Small intestine (tissue), 7 donors: ENCODE data around the gene SOX10. TPM values are rescaled to one million over a fixed set of nuclear protein-coding genes. Genes with fewer than 3 reads are reported as not detected.

Experiments
- DNase-seq, 2 donors: peaks; one replicate each; pipeline versions ENCODE4 v3.0.0 to v3.0.0-alpha.2; 2013
- FAIRE-seq: peaks from 2 replicates; lab custom pipeline; 2012; peaks lifted over from hg19 to GRCh38; lab: Jason Lieb, UNC
- H3K27ac ChIP-seq, 3 donors: one replicate each; pipeline ENCODE4 v1.5.1; 2013; ENCODE audit warnings: low read length in 2 of 3, mild to moderate bottlenecking in 2 of 3, control low read depth in 1 of 3, inconsistent platforms in 1 of 3, low read depth in 1 of 3, moderate library complexity in 1 of 3
- H3K27me3 ChIP-seq, 3 donors: one replicate each; pipeline ENCODE4 v1.6.1; 2013; ENCODE audit warnings: low read length in 3 of 3, inconsistent platforms in 1 of 3; ENCODE audit not compliant: control insufficient read depth in 3 of 3, insufficient read depth in 3 of 3
- H3K36me3 ChIP-seq, 3 donors: one replicate each; pipeline ENCODE4 v1.6.1; 2013; ENCODE audit warnings: low read length in 3 of 3, inconsistent platforms in 1 of 3, low read depth in 1 of 3, mild to moderate bottlenecking in 1 of 3, moderate library complexity in 1 of 3; ENCODE audit not compliant: control insufficient read depth in 3 of 3, insufficient read depth in 2 of 3
- H3K4me1 ChIP-seq, 3 donors: one replicate each; pipeline ENCODE4 v1.6.1; 2013; ENCODE audit warnings: low read length in 2 of 3, inconsistent platforms in 1 of 3, low read depth in 1 of 3, mild to moderate bottlenecking in 1 of 3, moderate library complexity in 1 of 3; ENCODE audit not compliant: control insufficient read depth in 3 of 3, insufficient read depth in 2 of 3
- H3K4me3 ChIP-seq, 3 donors: one replicate each; pipeline ENCODE4 v1.5.1; 2013; ENCODE audit warnings: low read length in 3 of 3, control low read depth in 1 of 3, inconsistent platforms in 1 of 3, low read depth in 1 of 3, mild to moderate bottlenecking in 1 of 3, moderate library complexity in 1 of 3
- H3K9me3 ChIP-seq, 2 donors: one replicate each; pipeline ENCODE4 v1.6.1; 2013; ENCODE audit warnings: low read depth in 1 of 2, low read length in 1 of 2; ENCODE audit not compliant: control insufficient read depth in 2 of 2, insufficient read depth in 1 of 2
- WGBS, 3 donors: extraction: QIAGEN DNeasy Blood & Tissue Kit; methylation state at CpG; one replicate each; pipeline ENCODE4 v1.1.7; 2013; 5-methylcytosine and 5-hydroxymethylcytosine counted together
- polyA plus RNA-seq, 4 donors: library from polyadenylated mRNA; stranded (reverse) in 3 of 4; unstranded in 1 of 4; fragments of 200-250 nt in 3 of 4; fragments of 120-200 nt in 1 of 4; gene quantifications; one replicate each; pipeline versions ENCODE4 v1.2.1 to v1.2.3, GENCODE V29; 2013
- donor health status: healthy with polysubstance abuse.
- donor health status: control.
- donor health status: control.
- donor health status: Bipolar disorder and iron deficiency.
- donor health status: healthy.

Gene SOX10
- polyA plus RNA-seq, 4 donors: 0.27 to 2.8 (median 1.8) TPM; not detected in 1

DNA sequence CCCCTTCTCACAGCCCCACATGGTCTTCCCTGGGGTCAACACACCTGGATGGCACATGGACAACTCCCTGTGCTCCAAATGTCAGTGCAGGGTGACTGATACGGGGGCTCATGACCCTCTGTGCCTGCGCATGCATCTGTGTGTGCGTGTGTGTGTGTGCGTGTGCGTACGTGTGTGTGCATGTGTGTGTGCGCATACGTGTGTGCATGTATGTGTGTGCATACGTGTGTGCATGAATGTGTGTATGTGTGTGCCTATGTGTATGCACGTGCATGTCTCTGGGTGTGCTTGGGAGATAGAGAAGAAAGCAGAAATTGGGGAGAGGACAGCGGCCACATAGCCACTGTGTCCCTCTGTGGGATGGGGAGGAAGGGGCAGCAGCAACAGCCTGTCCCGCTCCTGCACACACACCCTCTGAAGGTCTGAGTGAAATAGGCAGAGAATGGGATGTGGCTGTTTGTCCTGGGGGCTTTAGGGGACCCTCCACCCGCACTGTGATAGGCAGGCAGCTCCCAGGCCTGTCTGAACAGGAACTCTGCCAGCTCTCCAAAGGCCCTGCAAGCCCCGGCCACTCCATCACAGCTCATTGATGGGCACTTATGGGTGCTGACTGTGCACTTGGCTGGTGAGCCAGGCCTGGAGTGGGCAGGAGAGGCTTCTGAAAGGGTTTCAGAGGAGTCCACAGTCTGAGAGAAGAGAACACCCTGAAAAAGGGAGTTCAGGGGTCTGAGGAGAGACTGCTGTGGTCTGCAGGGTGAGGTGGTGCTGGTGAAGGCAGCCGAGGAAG, 44.2 kb upstream of the SOX10 start:
- Histone ChIP-seq H3K9me3 (no peaks in the 10 kb centered on the region), H3K4me1 (peaks cover 0 to 11% (median 0%) of the 10 kb centered on the region in 3 donors), H3K4me3 (no peak overlapping the region), H3K36me3 (no peaks in the 10 kb centered on the region), H3K27me3 (peaks cover 0 to 2% (median 0%) of the 10 kb centered on the region in 3 donors), H3K27ac (no peak overlapping the region)
- FAIRE-seq (no peak), DNase-seq (no peak)
- WGBS, 3 donors: 89 to 95% (median 92%) methylated on average over 15 of the region's 15 CpGs

GRCh38 chr22:38027487-38027886, 43.1 kb upstream of the SOX10 start:
- H3K27me3 ChIP-seq: peaks cover 0 to 2% (median 0%) of the 10 kb centered on the region in 3 donors
- 81 to 92% (median 82%) methylated on average over 9 of the region's 9 CpGs for WGBS, 3 donors
- no peak overlapping the region for H3K27ac ChIP-seq
- no peaks in the 10 kb centered on the region for H3K9me3 ChIP-seq
- FAIRE-seq (no peak), DNase-seq (no peak)
- peaks cover 0 to 11% (median 0%) of the 10 kb centered on the region in 3 donors for H3K4me1 ChIP-seq
- no peak overlapping the region for H3K4me3 ChIP-seq
- no peaks in the 10 kb centered on the region for H3K36me3 ChIP-seq

- H3K4me3 ChIP-seq: no peak overlapping the region
- H3K36me3 ChIP-seq: no peaks in the 10 kb centered on the region
- DNase-seq: no peak
- H3K4me1 ChIP-seq: peaks cover 0 to 11% (median 0%) of the 10 kb centered on the region in 3 donors
- FAIRE-seq: no peak
- peaks cover 0 to 2% (median 0%) of the 10 kb centered on the region in 3 donors for H3K27me3 ChIP-seq
- WGBS, 3 donors: 78 to 82% (median 79%) methylated on average over 19 to 22 of the region's 22 CpGs
- H3K27ac ChIP-seq: no peak overlapping the region
- no peaks in the 10 kb centered on the region for H3K9me3 ChIP-seq
Measured at GRCh38 chr22:38026130-38027111, 42.1 kb upstream of the SOX10 start.

GRCh38 chr22:38025514-38025913, 41.2 kb upstream of the SOX10 start:
- peaks cover 0 to 8% (median 0%) of the 10 kb centered on the region in 3 donors for H3K4me1 ChIP-seq
- WGBS, 3 donors: 87 to 92% (median 88%) methylated on average over 8 of the region's 8 CpGs
- H3K36me3 ChIP-seq: no peaks in the 10 kb centered on the region
- DNase-seq: no peak
- H3K27me3 ChIP-seq: peaks cover 0 to 2% (median 0%) of the 10 kb centered on the region in 3 donors
- no peaks in the 10 kb centered on the region for H3K9me3 ChIP-seq
- FAIRE-seq: no peak
- H3K27ac ChIP-seq: no peak overlapping the region
- no peak overlapping the region for H3K4me3 ChIP-seq

DNA sequence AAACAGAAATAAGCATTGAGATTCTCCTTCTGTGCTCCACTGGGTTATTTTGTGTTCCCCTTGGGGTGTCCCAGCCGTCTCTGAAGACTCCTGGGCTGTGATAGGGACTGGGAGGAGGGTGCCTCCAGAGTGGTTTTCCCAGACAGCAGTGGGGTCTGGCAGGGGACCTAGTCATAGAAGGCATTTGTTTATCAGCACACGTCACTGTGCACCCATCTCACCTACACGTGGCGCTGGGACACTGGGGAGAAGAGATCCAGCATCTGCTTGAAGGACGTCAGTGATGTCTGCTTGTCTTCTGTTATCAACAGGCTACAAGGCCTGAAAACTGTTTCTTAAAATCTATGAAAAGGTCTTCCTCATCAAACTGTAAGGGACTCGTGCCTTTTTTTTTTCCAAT, 38.7 kb upstream of the SOX10 start:
- Histone ChIP-seq H3K4me3 (no peak overlapping the region), H3K4me1 (no peaks in the 10 kb centered on the region), H3K27ac (no peak overlapping the region), H3K36me3 (no peaks in the 10 kb centered on the region), H3K9me3 (no peaks in the 10 kb centered on the region), H3K27me3 (no peaks in the 10 kb centered on the region)
- FAIRE-seq (no peak), DNase-seq (no peak)
- WGBS, 3 donors: 79 to 84% (median 81%) methylated on average over 6 of the region's 6 CpGs

DNA sequence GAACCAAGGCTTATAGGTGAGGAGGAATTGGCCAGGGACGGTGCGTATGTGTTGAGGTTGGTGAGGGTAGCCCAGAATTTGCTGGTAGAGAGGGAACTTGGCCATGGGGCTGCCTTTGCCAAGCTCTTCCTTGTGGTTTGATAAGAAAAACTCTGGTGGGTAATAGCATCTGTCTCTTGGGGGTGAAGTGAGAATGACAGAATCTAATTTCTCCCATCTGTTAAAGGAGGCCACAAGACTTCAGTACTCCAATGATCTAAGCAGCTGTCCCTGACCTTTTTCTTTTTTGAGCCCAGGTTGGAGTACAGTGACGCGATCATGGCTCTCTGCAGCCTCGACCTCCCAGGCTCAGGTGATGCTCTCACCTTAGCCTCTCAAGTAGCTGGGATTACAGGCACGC, 36.9 kb upstream of the SOX10 start:
- whole genome bisulfite sequencing, 3 donors: 91 to 93% (median 91%) methylated on average over 6 of the region's 6 CpGs
- no peaks in the 10 kb centered on the region for H3K36me3 ChIP-seq
- FAIRE-seq: no peak
- H3K27me3 ChIP-seq: no peaks in the 10 kb centered on the region
- H3K4me3 ChIP-seq: no peak overlapping the region
- H3K9me3 ChIP-seq: no peaks in the 10 kb centered on the region
- peaks cover 0 to 3% (median 0%) of the 10 kb centered on the region in 3 donors for H3K4me1 ChIP-seq
- DNase-seq: no peak
- H3K27ac ChIP-seq: no peak overlapping the region

DNA sequence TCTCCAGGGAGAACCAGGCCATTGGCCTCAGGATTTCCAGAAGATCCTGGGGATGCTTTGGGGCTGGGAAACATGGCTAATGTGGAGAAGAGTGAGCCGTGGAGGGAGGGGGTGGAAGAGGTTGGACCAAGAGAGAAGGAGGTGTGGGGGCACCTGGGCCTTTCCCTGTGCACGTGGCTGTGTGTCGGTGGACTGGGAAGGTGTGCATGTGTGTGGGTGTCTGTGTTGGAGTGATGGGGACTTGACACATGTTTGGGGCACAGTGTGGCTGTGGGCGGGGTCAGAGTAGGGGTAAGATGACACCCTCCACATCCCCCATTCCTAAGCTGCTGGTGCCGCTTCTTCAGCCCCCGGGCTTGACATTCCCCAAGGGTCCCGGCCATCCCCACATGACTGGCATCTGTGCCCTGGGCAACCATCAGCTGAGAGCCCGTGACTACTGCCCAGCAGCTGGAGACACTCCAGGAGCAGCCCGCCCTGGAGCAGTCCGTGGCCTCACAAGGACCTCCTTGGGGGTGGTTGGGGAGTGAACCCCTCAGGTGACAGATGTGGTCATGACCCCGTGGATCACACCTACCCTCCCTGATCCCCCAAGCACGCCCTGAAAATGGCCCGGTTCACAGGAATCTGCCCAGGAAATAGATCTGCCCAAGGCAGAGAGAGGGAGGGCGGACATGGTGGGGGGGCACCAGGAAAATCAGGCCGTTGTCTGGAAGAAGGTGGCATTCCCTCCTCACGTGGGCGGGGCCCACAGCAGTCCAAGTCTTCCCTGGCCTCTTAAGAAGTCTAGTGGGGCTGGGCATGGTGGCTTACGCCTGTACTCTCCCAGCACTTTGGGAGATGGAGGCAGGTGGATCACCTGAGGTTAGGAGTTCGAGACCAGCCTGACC, 34.8 kb upstream of the SOX10 start:
- whole genome bisulfite sequencing, 3 donors: 79 to 88% (median 85%) methylated on average over 19 of the region's 19 CpGs
- no peak overlapping the region for H3K4me3 ChIP-seq
- H3K27me3 ChIP-seq: no peaks in the 10 kb centered on the region
- H3K36me3 ChIP-seq: no peaks in the 10 kb centered on the region
- H3K4me1 ChIP-seq: peaks cover 0 to 3% (median 0%) of the 10 kb centered on the region in 3 donors
- H3K9me3 ChIP-seq: peaks cover 0 to 2% of the 10 kb centered on the region in 2 donors
- no peak for FAIRE-seq
- no peak overlapping the region for H3K27ac ChIP-seq
- no peak for DNase-seq
